ENCODE measurements around the gene TM4SF1.

Gene TM4SF1

GRCh38 chr3:149364624-149365023, 12.8 kb downstream of the TM4SF1 start:
- H3K4me3 ChIP-seq = no peak overlapping the region
- H3K4me1 ChIP-seq = peaks cover 0 to 7% (median 0%) of the 10 kb centered on the region in 4 donors
- no peak overlapping the region for H3K27ac ChIP-seq
- H3K27me3 ChIP-seq = no peaks in the 10 kb centered on the region
- peaks cover 0 to 10% (median 8%) of the 10 kb centered on the region in 3 donors for H3K36me3 ChIP-seq
- TF ChIP-seq CTCF (IDR thresholded peaks at IDR 0.05) = no peak
- no peaks in the 10 kb centered on the region for H3K9me3 ChIP-seq
- intact Hi-C loops (cut with DNase I; ENCODE audit: low total_unique reads) = no loop called here
- no peak for DNase-seq

GRCh38 chr3:149363053-149363452, 14.4 kb downstream of the TM4SF1 start:
- Histone ChIP-seq H3K27ac (no peak overlapping the region), H3K36me3 (no peaks in the 10 kb centered on the region), H3K9me3 (no peaks in the 10 kb centered on the region), H3K4me3 (no peak overlapping the region), H3K27me3 (no peaks in the 10 kb centered on the region), H3K4me1 (no peaks in the 10 kb centered on the region)
- no peak for DNase-seq
- intact Hi-C loops (cut with DNase I; ENCODE audit: low total_unique reads) = no loop called here
- no peak for TF ChIP-seq CTCF (IDR thresholded peaks at IDR 0.05)

- Histone ChIP-seq H3K36me3 (no peaks in the 10 kb centered on the region), H3K27ac (no peak overlapping the region), H3K4me3 (no peak overlapping the region), H3K9me3 (no peaks in the 10 kb centered on the region), H3K4me1 (no peaks in the 10 kb centered on the region), H3K27me3 (no peaks in the 10 kb centered on the region)
- intact Hi-C loops (cut with DNase I; ENCODE audit: low total_unique reads) = no loop called here
- no peak for TF ChIP-seq CTCF (IDR thresholded peaks at IDR 0.05)
- DNase-seq = no peak
Observed at GRCh38 chr3:149362366-149362765, 15.1 kb downstream of the TM4SF1 start.

- Histone ChIP-seq H3K27me3 (no peaks in the 10 kb centered on the region), H3K4me1 (peaks cover 0 to 8% (median 0%) of the 10 kb centered on the region in 4 donors), H3K4me3 (no peak overlapping the region), H3K27ac (no peak overlapping the region), H3K36me3 (no peaks in the 10 kb centered on the region), H3K9me3 (no peaks in the 10 kb centered on the region)
- intact Hi-C loops (cut with DNase I; ENCODE audit: low total_unique reads) = no loop called here
- DNase-seq = no peak
- no peak for TF ChIP-seq CTCF (IDR thresholded peaks at IDR 0.05)
Observed at GRCh38 chr3:149356630-149357029, 20.8 kb downstream of the TM4SF1 start.

- TF ChIP-seq CTCF (IDR thresholded peaks at IDR 0.05) = no peak
- intact Hi-C loops (cut with DNase I; ENCODE audit: low total_unique reads) = no loop called here
- Histone ChIP-seq H3K4me1 (peaks cover 0 to 8% (median 0%) of the 10 kb centered on the region in 4 donors), H3K4me3 (no peak overlapping the region), H3K27ac (no peak overlapping the region), H3K9me3 (no peaks in the 10 kb centered on the region), H3K36me3 (no peaks in the 10 kb centered on the region), H3K27me3 (no peaks in the 10 kb centered on the region)
- DNase-seq = no peak
Observed at GRCh38 chr3:149356044-149356592, 21.3 kb downstream of the TM4SF1 start.

Measured in tibial artery (tissue), 4 donors.